ENCODE results near the gene PLAC8.
"Not testable (repeated sequence)": the region's sequence is repeated elsewhere in the genome, so short reads cannot be mapped to it uniquely, and the experiment has no call there.

The PLAC8 gene, protein sequence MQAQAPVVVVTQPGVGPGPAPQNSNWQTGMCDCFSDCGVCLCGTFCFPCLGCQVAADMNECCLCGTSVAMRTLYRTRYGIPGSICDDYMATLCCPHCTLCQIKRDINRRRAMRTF

DNA sequence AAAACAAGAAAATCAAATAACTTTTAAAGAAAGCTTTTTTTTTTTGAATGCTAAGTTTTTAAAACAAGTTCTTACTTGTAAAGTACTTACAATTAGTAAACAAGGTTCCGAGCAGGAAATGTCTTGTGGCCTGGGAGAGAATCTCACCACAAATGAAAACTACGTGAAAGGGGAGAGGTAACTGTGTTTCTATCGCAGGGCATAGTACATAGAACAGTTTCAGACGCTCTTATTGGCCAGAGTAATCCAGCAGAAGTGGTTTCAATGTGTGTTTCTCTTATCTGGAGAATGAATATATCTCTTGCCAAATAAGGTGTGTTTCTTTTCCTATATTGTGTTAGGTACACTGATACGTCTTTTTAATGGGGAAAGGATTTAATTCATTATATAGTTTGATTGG, at the start of gene PLAC8:
PLAC8 (minus strand) TSS at position 154 of the 400 bp plus-strand sequence. CDS start 6,808 bp downstream, outside the sequence.
- Histone ChIP-seq H3K4me1 (ENCODE audit: insufficient read depth, low read length) (peaks cover 19% of the 10 kb centered on the region; the same call in 1 of the 2 replicates), H3K36me3 (ENCODE audit: insufficient read depth, low read length) (no peaks in the 10 kb centered on the region), H3K9me3 (ENCODE audit: control insufficient read depth, insufficient read depth, low read length) (no peaks in the 10 kb centered on the region), H3K9ac (ENCODE audit: low read depth, low read length) (no peak within 1 kb of the TSS)

DNA sequence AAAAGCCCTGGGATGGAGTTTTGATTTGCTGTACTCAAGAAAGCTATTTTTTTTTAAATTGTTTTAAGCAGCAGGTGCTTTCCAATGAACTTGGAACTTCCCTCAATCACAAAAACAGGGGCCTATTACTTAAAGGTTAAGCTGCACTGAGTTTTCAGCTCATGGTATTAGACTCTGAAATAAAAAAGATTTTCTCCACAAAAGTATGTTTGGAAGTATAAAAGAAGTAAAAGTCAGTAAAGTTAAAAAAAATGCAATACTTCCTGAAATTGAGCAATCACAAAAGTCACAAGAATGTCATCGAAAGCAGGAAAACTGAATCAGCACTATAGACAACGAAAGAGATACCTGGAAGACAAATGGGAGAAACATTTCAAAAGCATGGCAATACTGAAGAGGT, 38.9 kb upstream of the PLAC8 start:
- Histone ChIP-seq H3K36me3 (ENCODE audit: insufficient read depth, low read length) (no peaks in the 10 kb centered on the region), H3K9ac (ENCODE audit: low read depth, low read length) (no peak overlapping the region), H3K9me3 (ENCODE audit: control insufficient read depth, insufficient read depth, low read length) (peaks cover 2% of the 10 kb centered on the region; the same call in 1 of the 2 replicates), H3K4me1 (ENCODE audit: insufficient read depth, low read length) (no peaks in the 10 kb centered on the region; the same call in 1 of the 2 replicates)

DNA sequence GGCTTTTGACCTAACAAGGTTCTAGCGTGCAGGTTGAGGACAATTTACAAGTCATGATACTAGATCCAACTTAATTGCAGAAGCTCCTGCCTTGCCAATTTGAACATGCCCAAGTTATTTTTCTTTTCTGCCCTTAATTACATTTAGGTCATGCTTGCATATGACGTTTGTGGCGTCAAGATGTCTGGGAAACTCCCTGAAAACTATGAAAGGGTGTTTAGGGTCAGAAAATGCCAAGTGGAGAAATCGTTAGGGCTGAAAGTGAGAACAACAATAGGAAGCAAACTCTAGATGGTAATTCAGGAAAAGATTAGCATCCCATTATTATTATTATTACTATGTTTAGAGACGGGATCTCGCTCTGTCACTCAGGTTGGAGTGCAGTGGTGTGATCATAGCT, 38.2 kb upstream of the PLAC8 start:
- Histone ChIP-seq H3K9me3 (ENCODE audit: control insufficient read depth, insufficient read depth, low read length) (peaks cover 2% of the 10 kb centered on the region; the same call in 1 of the 2 replicates), H3K36me3 (ENCODE audit: insufficient read depth, low read length) (no peaks in the 10 kb centered on the region), H3K9ac (ENCODE audit: low read depth, low read length) (no peak overlapping the region), H3K4me1 (ENCODE audit: insufficient read depth, low read length) (no peaks in the 10 kb centered on the region; the same call in 1 of the 2 replicates)

DNA sequence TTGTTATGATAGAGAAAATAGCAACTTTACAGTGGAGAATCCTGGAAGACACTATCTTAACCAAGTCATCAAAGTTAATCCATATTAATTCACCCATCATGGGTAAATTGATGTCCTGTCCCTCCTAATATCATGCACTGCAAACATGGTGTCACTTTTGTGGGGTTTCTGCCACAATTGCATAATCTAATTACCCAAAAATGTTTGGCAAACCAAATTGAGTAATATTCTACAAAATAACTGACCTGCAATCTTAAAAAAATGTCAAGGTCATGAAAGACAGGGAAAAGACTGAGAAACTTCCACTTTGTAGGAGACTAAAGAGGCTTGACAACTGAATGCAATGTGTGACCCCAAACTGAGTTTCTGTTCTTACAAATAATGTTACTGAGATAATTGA, 37.1 kb upstream of the PLAC8 start:
- H3K9me3 ChIP-seq (ENCODE audit: control insufficient read depth, insufficient read depth, low read length), result peaks cover 2% of the 10 kb centered on the region; the same call in 1 of the 2 replicates
- H3K9ac ChIP-seq (ENCODE audit: low read depth, low read length), result no peak overlapping the region
- H3K4me1 ChIP-seq (ENCODE audit: insufficient read depth, low read length), result no peaks in the 10 kb centered on the region; the same call in 1 of the 2 replicates
- H3K36me3 ChIP-seq (ENCODE audit: insufficient read depth, low read length), result no peaks in the 10 kb centered on the region

DNA sequence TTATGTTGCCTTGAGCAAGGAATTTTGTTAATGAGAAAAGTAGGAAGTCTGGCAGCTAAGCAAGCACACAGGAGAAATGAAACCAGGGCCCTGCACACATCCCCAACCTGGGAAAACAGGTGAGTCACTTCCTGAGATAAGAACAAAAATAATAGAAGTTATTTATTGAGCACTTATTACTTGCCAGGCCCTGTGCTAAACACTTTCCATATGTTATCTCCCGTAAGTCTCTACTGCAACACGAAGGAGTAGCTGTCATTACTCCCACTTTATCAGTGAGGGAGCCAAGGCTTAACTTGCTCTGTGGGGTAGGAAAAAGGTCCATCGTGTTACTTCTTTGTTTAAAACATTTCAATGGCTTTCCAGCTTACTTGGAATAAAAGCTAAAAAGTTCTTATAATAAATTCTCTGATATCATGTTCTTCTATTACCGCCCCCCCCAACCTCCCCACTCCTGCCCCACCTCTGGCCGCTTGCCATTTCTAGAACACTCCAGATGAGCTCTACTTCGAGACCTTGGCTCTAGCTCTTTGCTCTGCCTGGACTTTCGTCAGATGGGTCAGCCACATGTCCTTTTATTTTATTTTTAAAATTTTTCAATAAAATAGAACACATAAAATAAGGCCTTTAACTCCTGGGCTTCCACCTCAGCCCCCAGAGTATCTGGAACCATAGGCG, 36.3 kb upstream of the PLAC8 start:
- Histone ChIP-seq H3K9ac (ENCODE audit: low read depth, low read length) (no peak overlapping the region), H3K36me3 (ENCODE audit: insufficient read depth, low read length) (no peaks in the 10 kb centered on the region), H3K9me3 (ENCODE audit: control insufficient read depth, insufficient read depth, low read length) (no peaks in the 10 kb centered on the region), H3K4me1 (ENCODE audit: insufficient read depth, low read length) (no peaks in the 10 kb centered on the region; the same call in 1 of the 2 replicates)

DNA sequence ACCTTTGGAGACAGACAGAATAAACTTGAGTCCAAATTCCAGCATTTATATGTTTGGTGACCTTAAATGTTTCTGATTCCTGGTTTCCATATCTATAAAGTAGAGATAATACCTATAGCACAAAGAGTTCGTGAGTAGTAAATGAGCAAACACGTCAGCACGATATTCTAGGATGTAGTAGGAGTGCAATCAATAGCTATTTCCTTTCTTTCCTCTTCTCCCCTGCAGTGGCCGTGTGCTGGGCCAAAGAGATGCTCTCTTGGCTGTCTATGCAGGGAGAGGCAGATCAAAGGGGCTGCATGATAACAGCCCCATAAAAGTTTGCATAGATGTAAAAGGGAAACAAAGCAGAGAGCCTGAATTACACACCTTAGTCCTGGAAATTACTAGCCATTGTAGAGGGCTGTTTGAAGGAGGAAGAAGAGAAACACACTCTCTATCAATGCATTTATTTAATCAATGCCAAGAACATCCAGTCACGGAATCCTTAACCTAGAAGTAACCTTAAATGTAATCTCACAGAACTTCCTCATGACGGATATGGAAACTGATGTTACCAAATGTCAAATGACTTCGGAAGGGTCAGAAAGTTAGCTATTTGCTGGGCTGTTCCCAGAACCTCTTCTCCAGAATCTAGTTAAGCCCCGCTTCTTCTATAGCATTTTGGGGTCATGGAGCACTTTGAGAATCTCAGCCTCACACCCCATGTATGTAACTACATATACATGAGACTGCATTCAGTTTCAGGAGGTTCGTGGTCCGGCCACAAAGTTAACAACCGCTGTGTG, 35.5 kb upstream of the PLAC8 start:
- H3K9ac ChIP-seq (ENCODE audit: low read depth, low read length), result no peak overlapping the region
- H3K36me3 ChIP-seq (ENCODE audit: insufficient read depth, low read length), result no peaks in the 10 kb centered on the region
- no peaks in the 10 kb centered on the region; the same call in 1 of the 2 replicates for H3K4me1 ChIP-seq (ENCODE audit: insufficient read depth, low read length)
- H3K9me3 ChIP-seq (ENCODE audit: control insufficient read depth, insufficient read depth, low read length), result no peaks in the 10 kb centered on the region

DNA sequence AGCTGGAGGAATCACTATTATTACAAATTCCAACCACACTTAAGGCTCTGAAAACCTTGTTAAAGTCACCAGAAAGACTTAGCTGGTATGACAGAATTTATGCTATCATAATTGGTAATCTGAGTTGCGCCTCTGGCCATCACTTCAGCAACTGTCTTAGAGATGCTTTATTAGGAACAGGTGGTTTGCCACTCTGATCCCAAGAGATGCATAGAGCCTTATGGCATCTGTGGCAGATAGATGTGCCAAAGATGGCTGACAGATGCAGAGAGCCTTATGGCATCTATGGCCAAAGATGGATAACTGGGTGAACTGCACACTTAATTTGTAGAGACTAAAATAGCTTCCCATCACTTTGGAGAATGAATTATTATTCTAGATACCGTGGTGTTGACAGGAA, 32.3 kb upstream of the PLAC8 start:
- no peaks in the 10 kb centered on the region for H3K36me3 ChIP-seq (ENCODE audit: insufficient read depth, low read length)
- H3K9ac ChIP-seq (ENCODE audit: low read depth, low read length), result no peak overlapping the region
- no peaks in the 10 kb centered on the region; the same call in 1 of the 2 replicates for H3K9me3 ChIP-seq (ENCODE audit: control insufficient read depth, insufficient read depth, low read length)

DNA sequence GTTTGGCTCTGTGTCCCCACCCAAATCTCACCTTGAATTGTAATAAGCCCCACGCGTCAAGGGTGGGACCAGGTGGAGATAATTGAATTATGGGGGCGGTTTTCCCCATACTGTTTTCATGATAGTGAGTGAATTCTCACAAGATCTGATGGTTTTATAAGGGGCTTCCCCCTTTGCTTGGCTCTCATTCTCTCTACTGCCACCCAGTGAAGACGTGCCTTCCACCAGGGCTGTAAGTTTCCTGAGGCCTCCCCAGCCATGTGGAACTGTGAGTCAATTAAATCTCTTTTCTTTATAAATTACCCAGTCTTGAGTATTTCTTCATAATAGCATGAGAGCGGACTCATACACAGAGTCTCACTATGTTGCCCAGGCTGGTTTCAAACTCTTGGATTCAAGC, 31.2 kb upstream of the PLAC8 start:
- not testable (repeated sequence) for H3K4me1 ChIP-seq (ENCODE audit: insufficient read depth, low read length); H3K9ac ChIP-seq (ENCODE audit: low read depth, low read length); H3K9me3 ChIP-seq (ENCODE audit: control insufficient read depth, insufficient read depth, low read length); H3K36me3 ChIP-seq (ENCODE audit: insufficient read depth, low read length)

More for the DNA sequence above, 32.3 kb upstream of the PLAC8 start:
- no peaks in the 10 kb centered on the region; the same call in 1 of the 2 replicates for H3K4me1 ChIP-seq (ENCODE audit: insufficient read depth, low read length)

DNA sequence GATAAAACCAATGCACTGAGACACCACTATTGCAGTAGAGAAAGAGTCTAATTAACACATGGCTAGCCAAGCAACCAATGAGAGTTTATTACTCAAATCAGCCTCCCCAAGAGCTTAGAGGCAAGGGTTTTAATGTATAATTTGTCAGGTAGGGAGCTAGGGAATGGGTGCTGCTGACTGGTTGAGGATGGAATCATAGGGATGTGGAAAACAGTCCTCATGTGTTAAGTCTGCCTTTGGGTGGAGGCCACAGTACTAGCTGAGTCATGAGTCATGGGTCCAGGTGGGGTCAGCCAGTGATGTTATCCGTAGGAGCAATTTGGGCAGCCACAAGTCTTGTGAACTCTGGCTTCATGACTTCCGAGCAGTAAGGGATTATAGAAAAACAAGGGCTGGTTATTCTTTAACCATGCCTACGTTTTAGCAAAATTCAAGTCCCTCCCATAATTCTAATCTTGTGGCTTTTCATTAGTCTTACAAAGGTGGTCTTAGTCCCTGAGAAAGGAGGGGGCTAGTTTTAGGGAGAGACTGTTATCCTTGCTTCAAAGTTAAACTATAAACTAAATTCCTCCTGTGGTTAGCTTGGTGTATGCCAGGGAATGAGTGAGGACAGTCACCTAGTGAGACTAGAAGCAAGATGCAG, 25.1 kb upstream of the PLAC8 start:
- H3K36me3 ChIP-seq (ENCODE audit: insufficient read depth, low read length), result no peaks in the 10 kb centered on the region
- H3K9ac ChIP-seq (ENCODE audit: low read depth, low read length), result no peak overlapping the region
- no peaks in the 10 kb centered on the region; the same call in 1 of the 2 replicates for H3K9me3 ChIP-seq (ENCODE audit: control insufficient read depth, insufficient read depth, low read length)
- H3K4me1 ChIP-seq (ENCODE audit: insufficient read depth, low read length), result no peaks in the 10 kb centered on the region

DNA sequence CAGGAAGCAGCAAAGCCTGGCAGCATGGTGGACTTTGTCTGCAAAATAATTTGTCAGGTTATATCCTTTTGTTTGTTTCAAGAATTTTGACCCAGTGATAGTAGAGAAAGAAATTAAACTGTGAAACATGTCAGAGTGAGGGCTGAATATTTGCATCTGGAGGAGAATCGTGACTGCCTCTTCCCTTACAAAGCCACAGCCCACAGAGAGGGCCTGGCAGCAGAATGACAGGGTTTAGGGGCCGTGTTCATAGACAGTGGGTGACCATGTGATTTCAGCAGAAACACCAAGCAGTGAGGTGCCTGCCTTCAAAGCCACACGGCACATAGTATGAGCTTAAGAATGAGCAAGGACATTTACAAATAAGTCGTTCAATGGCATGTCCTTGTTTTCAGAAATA, 24.4 kb upstream of the PLAC8 start:
- Histone ChIP-seq H3K9me3 (ENCODE audit: control insufficient read depth, insufficient read depth, low read length) (no peaks in the 10 kb centered on the region; the same call in 1 of the 2 replicates), H3K9ac (ENCODE audit: low read depth, low read length) (no peak overlapping the region), H3K36me3 (ENCODE audit: insufficient read depth, low read length) (no peaks in the 10 kb centered on the region), H3K4me1 (ENCODE audit: insufficient read depth, low read length) (no peaks in the 10 kb centered on the region)

DNA sequence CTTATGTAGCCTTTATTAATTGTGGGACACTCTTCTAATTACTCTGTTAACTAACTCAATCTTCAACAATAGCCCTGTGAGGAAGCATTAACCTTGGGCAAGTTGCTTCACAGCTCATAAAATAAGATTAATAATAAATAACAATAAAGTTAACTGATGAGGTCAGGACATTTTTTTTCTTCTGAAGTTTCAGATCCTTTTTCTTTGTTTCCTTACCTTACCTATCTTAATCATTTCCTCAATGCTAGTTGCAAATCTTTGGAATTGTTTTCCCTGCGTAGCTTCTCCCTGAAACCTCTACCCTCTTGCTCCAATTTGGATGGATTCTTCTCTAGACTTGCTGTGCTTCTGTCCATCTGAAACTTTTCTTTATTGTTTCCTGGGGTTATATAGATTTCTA, 17.5 kb upstream of the PLAC8 start:
- Histone ChIP-seq H3K4me1 (ENCODE audit: insufficient read depth, low read length) (no peaks in the 10 kb centered on the region), H3K9ac (ENCODE audit: low read depth, low read length) (no peak overlapping the region), H3K36me3 (ENCODE audit: insufficient read depth, low read length) (no peaks in the 10 kb centered on the region), H3K9me3 (ENCODE audit: control insufficient read depth, insufficient read depth, low read length) (0 out of 2 replicates have a peak, but pooled peaks cover 2% of the 10 kb centered on the region)

DNA sequence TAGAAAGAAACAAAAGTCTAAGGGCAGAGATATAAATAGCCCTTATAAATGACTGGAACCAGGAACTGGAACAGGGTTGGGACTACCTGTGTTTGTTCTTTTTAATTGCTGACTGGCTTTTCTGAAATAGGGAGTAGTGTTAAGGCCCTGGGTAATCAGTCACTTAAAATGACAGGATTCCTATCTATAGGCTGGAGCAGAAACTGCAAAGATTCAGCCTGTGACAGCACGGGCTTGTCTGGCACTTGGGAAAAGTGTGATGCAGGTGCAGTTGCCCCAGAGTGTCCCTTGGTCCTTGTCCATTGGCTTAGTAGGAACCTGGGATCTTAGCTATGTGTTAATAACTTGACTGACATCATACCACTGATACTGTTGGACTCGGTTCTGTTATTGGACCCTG, 14.7 kb upstream of the PLAC8 start:
- 0 out of 2 replicates have a peak, but pooled peaks cover 2% of the 10 kb centered on the region for H3K9me3 ChIP-seq (ENCODE audit: control insufficient read depth, insufficient read depth, low read length)
- H3K4me1 ChIP-seq (ENCODE audit: insufficient read depth, low read length), result no peaks in the 10 kb centered on the region
- no peaks in the 10 kb centered on the region for H3K36me3 ChIP-seq (ENCODE audit: insufficient read depth, low read length)
- no peak overlapping the region for H3K9ac ChIP-seq (ENCODE audit: low read depth, low read length)

DNA sequence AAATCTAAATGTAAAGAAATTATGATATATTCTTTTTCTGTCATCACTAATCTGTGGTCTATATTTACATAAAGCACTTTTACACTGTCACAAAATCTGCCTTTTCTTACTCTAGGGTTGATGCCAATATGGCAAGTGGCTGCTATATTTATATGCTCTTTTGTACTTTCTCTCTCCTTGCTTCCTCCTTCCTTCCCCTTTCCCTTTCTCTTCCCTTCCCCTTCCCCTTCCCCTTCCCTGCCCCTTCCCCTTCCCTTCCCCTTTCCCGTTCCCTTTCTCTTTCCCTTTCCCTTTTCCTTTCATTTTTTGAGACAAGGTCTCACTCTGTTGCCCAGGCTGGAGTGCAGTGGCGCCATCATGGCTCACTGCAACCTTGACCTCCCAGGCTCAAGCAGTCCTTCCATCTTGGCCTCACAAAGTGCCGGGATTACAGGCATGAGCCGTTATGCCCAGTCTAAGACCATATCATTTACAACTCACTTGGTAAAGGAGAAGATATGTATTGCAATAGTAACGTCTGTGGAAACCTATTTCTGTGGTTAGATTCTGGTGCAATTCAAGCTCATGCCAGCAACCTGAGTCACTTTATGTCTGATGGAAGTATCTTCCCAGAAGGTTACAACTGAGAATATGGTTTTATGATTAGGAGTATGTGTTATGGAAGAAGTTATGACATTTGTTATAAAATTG, 13.9 kb upstream of the PLAC8 start:
- no peaks in the 10 kb centered on the region for H3K36me3 ChIP-seq (ENCODE audit: insufficient read depth, low read length)
- 0 out of 2 replicates have a peak, but pooled peaks cover 2% of the 10 kb centered on the region for H3K9me3 ChIP-seq (ENCODE audit: control insufficient read depth, insufficient read depth, low read length)
- H3K4me1 ChIP-seq (ENCODE audit: insufficient read depth, low read length), result no peaks in the 10 kb centered on the region
- no peak overlapping the region for H3K9ac ChIP-seq (ENCODE audit: low read depth, low read length)

DNA sequence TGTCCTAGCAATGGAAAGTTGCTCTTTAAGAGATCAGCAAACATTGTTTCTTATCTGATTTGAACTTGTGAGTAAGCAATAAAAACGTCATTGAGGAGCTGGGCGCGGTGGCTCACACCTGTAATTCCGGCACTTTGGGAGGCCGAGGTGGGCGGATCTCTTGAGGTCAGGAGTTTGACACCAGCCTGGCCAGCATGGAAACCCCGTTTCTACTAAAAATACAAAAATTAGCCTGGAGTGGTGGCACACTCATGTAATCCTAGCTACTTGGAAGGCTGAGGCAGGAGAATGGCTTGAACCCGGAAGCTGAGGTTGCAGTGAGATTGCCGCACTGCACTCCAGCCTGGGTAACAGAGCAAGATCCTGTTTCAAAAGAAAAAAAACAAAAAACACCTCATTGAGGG, 11.2 kb upstream of the PLAC8 start:
- no peaks in the 10 kb centered on the region for H3K36me3 ChIP-seq (ENCODE audit: insufficient read depth, low read length)
- no peak overlapping the region for H3K9ac ChIP-seq (ENCODE audit: low read depth, low read length)
- H3K4me1 ChIP-seq (ENCODE audit: insufficient read depth, low read length), result no peaks in the 10 kb centered on the region
- 0 out of 2 replicates have a peak, but pooled peaks cover 2% of the 10 kb centered on the region for H3K9me3 ChIP-seq (ENCODE audit: control insufficient read depth, insufficient read depth, low read length)

Measured in ES-I3 (cell line).